H1 (cell line): ENCODE measurements around the gene PCDHGB3. TPM values are rescaled to one million over a fixed set of nuclear protein-coding genes. Genes with fewer than 3 reads are reported as not detected.
"Not testable (repeated sequence)": the region's sequence is repeated elsewhere in the genome, so short reads cannot be mapped to it uniquely, and the experiment has no call there.

Source experiments
- CTCF ChIA-PET: fragments of 300-600 bp; sonication (Branson Sonifier 250); formaldehyde crosslinking; loops from one replicate; lab custom pipeline; 2021; ENCODE audit not compliant: partially characterized antibody; lab: Charles Lee
- POLR2A ChIA-PET: fragments of 300-600 bp; sonication (Branson Sonifier 250); formaldehyde crosslinking; loops from one replicate; lab custom pipeline; 2021; ENCODE audit warnings: inconsistent platforms; ENCODE audit not compliant: partially characterized antibody; lab: Charles Lee
- DNase-seq, 2 experiments: peaks; one replicate each; pipeline versions ENCODE4 v3.0.0 to v3.0.0-alpha.2; 2010 to 2022; ENCODE audit warnings: low spot score in 2 of 2, low read depth in 1 of 2, mixed read lengths in 1 of 2
- FAIRE-seq: peaks from 2 replicates; lab custom pipeline; 2011; peaks lifted over from hg19 to GRCh38; lab: Jason Lieb, UNC
- H2AFZ ChIP-seq: 2 replicates; pipeline ENCODE4 v1.8.1; 2012; ENCODE audit warnings: low read length, inconsistent platforms
- H2AK5ac ChIP-seq: 2 replicates; pipeline ENCODE4 v1.6.1; 2013; ENCODE audit warnings: low read depth, low read length
- H2BK120ac ChIP-seq: replicated peaks from 2 replicates; pipeline ENCODE3; 2013; ENCODE audit warnings: low read depth, low read length, inconsistent platforms
- H2BK12ac ChIP-seq: 2 replicates; pipeline ENCODE4 v1.6.1; 2013; ENCODE audit warnings: low read depth, low read length
- H2BK15ac ChIP-seq: 2 replicates; pipeline ENCODE4 v1.6.1; 2013; ENCODE audit warnings: low read length
- H2BK20ac ChIP-seq: 2 replicates; pipeline ENCODE4 v1.6.1; 2013; ENCODE audit warnings: low read length
- H2BK5ac ChIP-seq: 2 replicates; pipeline ENCODE4 v1.6.1; 2013; ENCODE audit warnings: low read depth, low read length
- H3K14ac ChIP-seq: 2 replicates; pipeline ENCODE4 v1.6.1; 2013; ENCODE audit warnings: inconsistent platforms; ENCODE audit not compliant: insufficient read length
- H3K18ac ChIP-seq: 2 replicates; pipeline ENCODE4 v1.6.1; 2013; ENCODE audit warnings: low read length; ENCODE audit errors: extremely low read depth
- H3K23ac ChIP-seq: 2 replicates; pipeline ENCODE4 v1.6.1; 2013; ENCODE audit warnings: inconsistent platforms; ENCODE audit not compliant: insufficient read length
- H3K23me2 ChIP-seq: 2 replicates; pipeline ENCODE4 v1.6.1; 2013; ENCODE audit warnings: low read depth, low read length
- H3K27ac ChIP-seq: 2 replicates; pipeline ENCODE4 v1.6.1; 2011; ENCODE audit warnings: low read depth, low read length, inconsistent platforms
- H3K27me3 ChIP-seq, 4 experiments: replicated peaks in 1 of 4; 1 replicate in 1 of 4; 2 replicates in 3 of 4; pipeline versions ENCODE4 v1.6.1 to v1.8.1; 2011 to 2013; ENCODE audit warnings: low read length in 3 of 4, mild to moderate bottlenecking in 3 of 4, inconsistent platforms in 2 of 4, mixed read lengths in 2 of 4, moderate library complexity in 1 of 4; ENCODE audit not compliant: control insufficient read depth in 3 of 4, insufficient read depth in 3 of 4; ENCODE audit errors: extremely low read depth in 1 of 4
- H3K36me3 ChIP-seq, 4 experiments: 2 replicates each; pipeline versions ENCODE4 v1.6.1 to v1.8.1; 2011 to 2013; ENCODE audit warnings: mild to moderate bottlenecking in 4 of 4, low read length in 3 of 4, moderate library complexity in 2 of 4, control low read depth in 1 of 4, inconsistent platforms in 1 of 4; ENCODE audit not compliant: insufficient read depth in 4 of 4, control insufficient read depth in 2 of 4
- H3K4ac ChIP-seq: replicated peaks from 2 replicates; pipeline ENCODE3; 2013; ENCODE audit warnings: low read length, low read depth, mixed read lengths, inconsistent platforms; ENCODE audit not compliant: insufficient read length
- H3K4me1 ChIP-seq, 4 experiments: replicated peaks in 1 of 4; 1 replicate in 1 of 4; 2 replicates in 3 of 4; pipeline versions ENCODE4 v1.6.1 to v1.8.1; 2011 to 2013; ENCODE audit warnings: low read length in 3 of 4, inconsistent platforms in 2 of 4, mixed read lengths in 1 of 4; ENCODE audit not compliant: insufficient read depth in 4 of 4, control insufficient read depth in 3 of 4
- H3K4me2 ChIP-seq, 2 experiments: 2 replicates each; pipeline versions ENCODE4 v1.6.1 to v1.8.1; 2011 to 2013; ENCODE audit warnings: low read depth in 2 of 2, low read length in 2 of 2, control low read depth in 1 of 2, inconsistent platforms in 1 of 2, mild to moderate bottlenecking in 1 of 2; ENCODE audit not compliant: insufficient read depth in 1 of 2
- H3K4me3 ChIP-seq, 4 experiments: fragments of 200-600, 300-600 bp in 1 of 4; sonication (generic), shearing (Covaris generic), sonication (Bioruptor Twin) in 1 of 4; 2 replicates each; pipeline versions ENCODE4 v1.5.1 to v1.8.1; 2011 to 2016; ENCODE audit warnings: low read length in 4 of 4, low read depth in 3 of 4, control low read depth in 2 of 4, inconsistent platforms in 2 of 4, mild to moderate bottlenecking in 2 of 4, mixed read lengths in 1 of 4, moderate library complexity in 1 of 4; ENCODE audit not compliant: insufficient read depth in 2 of 4; ENCODE audit errors: extremely low read depth in 1 of 4
- H3K56ac ChIP-seq: replicated peaks from 2 replicates; pipeline ENCODE3; 2013; ENCODE audit warnings: low read depth, mild to moderate bottlenecking, mixed read lengths, low read length, inconsistent platforms; ENCODE audit not compliant: insufficient read length
- H3K79me1 ChIP-seq: 2 replicates; pipeline ENCODE4 v1.6.1; 2013; ENCODE audit warnings: low read depth, low read length, control low read depth
- H3K79me2 ChIP-seq, 2 experiments: 2 replicates each; pipeline versions ENCODE4 v1.6.1 to v1.8.1; 2012 to 2013; ENCODE audit warnings: low read length in 2 of 2, mild to moderate bottlenecking in 2 of 2, inconsistent platforms in 1 of 2; ENCODE audit not compliant: insufficient read depth in 2 of 2, control insufficient read depth in 1 of 2
- H3K9ac ChIP-seq, 4 experiments: replicated peaks in 1 of 4; 1 replicate in 1 of 4; 2 replicates in 3 of 4; pipeline versions ENCODE4 v1.6.1 to v1.8.1; 2011 to 2013; ENCODE audit warnings: low read depth in 3 of 4, low read length in 3 of 4, control low read depth in 2 of 4, mild to moderate bottlenecking in 2 of 4, moderate library complexity in 2 of 4, inconsistent platforms in 1 of 4; ENCODE audit errors: extremely low read depth in 1 of 4
- H3K9me3 ChIP-seq, 2 experiments: 2 replicates each; pipeline versions ENCODE4 v1.6.1 to v1.8.1; 2012 to 2013; ENCODE audit warnings: mild to moderate bottlenecking in 2 of 2, moderate library complexity in 2 of 2, control low read depth in 1 of 2, inconsistent platforms in 1 of 2, low read depth in 1 of 2, low read length in 1 of 2, mixed read lengths in 1 of 2; ENCODE audit not compliant: insufficient read depth in 2 of 2
- H4K20me1 ChIP-seq, 2 experiments: replicated peaks in 1 of 2; 2 replicates each; pipeline versions ENCODE3 to v1.8.1; 2011 to 2013; ENCODE audit warnings: inconsistent platforms in 2 of 2, low read length in 2 of 2, mild to moderate bottlenecking in 1 of 2; ENCODE audit not compliant: insufficient read depth in 2 of 2, control insufficient read depth in 1 of 2
- H4K5ac ChIP-seq: 2 replicates; pipeline ENCODE4 v1.6.1; 2013; ENCODE audit warnings: low read length, low read depth, mixed read lengths, inconsistent platforms; ENCODE audit not compliant: insufficient read length
- H4K8ac ChIP-seq: 2 replicates; pipeline ENCODE4 v1.8.0; 2013; ENCODE audit warnings: mild to moderate bottlenecking, moderate library complexity, low read length, inconsistent platforms; ENCODE audit not compliant: insufficient read depth; ENCODE audit errors: extremely low read depth
- H4K91ac ChIP-seq: replicated peaks from 2 replicates; pipeline ENCODE3; 2013; ENCODE audit warnings: low read length, mixed read lengths, inconsistent platforms; ENCODE audit not compliant: insufficient read length
- WGBS, 2 experiments: shearing (Covaris generic) in 1 of 2; methylation state at CpG; one replicate each; pipeline versions ENCODE4 v1.1.6 to v1.1.7; 2013 to 2015; ENCODE audit warnings: low lambda C conversion rate in 2 of 2, mixed read lengths in 2 of 2, inconsistent platforms in 1 of 2, low coverage in 1 of 2, missing lambda C conversion rate in 1 of 2; ENCODE audit not compliant: insufficient replicate concordance in 2 of 2, insufficient coverage in 1 of 2, insufficient read length in 1 of 2; ENCODE audit errors: extremely low coverage in 1 of 2, missing lambda C conversion rate in 1 of 2; 5-methylcytosine and 5-hydroxymethylcytosine counted together
- polyA plus RNA-seq, 7 experiments: library from polyadenylated mRNA; depleted of rRNA in 3 of 7; stranded (reverse) in 5 of 7; unstranded in 2 of 7; fragments of >200 nt in 5 of 7; fragments of 200-250 nt in 2 of 7; gene quantifications; 1 replicate in 5 of 7; 2 replicates in 1 of 7; 4 replicates in 1 of 7; pipeline versions ENCODE4 v1.2.1 to v1.2.3, GENCODE V29; 2011 to 2013; ENCODE audit warnings: missing spikeins in 2 of 7, mixed read lengths in 2 of 7
- total RNA-seq: library from RNA; stranded (reverse); fragmentation: NEBNext Ultra II Directional; extraction: Animal tissue kit (Norgen Biotek cat#: 25700); gene quantifications from 2 replicates; pipeline ENCODE4 v1.2.1, GENCODE V29; 2021

The PCDHGB3 gene
- total and polyA plus RNA-seq, 2 of the 8 experiments (the other 6 are each of a cell fraction or from before 2014, with no cell fraction given), result 1.6 to 1.9 TPM

GRCh38 chr5:141340781-141341354 is 29.2 kb upstream of the PCDHGB3 start:
- H3K36me3 ChIP-seq, H3K23ac ChIP-seq, H4K91ac ChIP-seq, H2AFZ ChIP-seq, H2BK120ac ChIP-seq, H2BK20ac ChIP-seq, H3K4ac ChIP-seq, H3K4me1 ChIP-seq, H3K4me3 ChIP-seq, H3K79me1 ChIP-seq, H3K18ac ChIP-seq, H3K79me2 ChIP-seq, H3K56ac ChIP-seq, H2BK12ac ChIP-seq, H3K27me3 ChIP-seq, H4K8ac ChIP-seq, H4K20me1 ChIP-seq, H3K14ac ChIP-seq, H3K9ac ChIP-seq, FAIRE-seq, H2BK5ac ChIP-seq, H4K5ac ChIP-seq, DNase-seq, H2BK15ac ChIP-seq, H3K4me2 ChIP-seq, POLR2A ChIA-PET, H3K27ac ChIP-seq, H3K23me2 ChIP-seq, H2AK5ac ChIP-seq: not testable (repeated sequence)
- CTCF ChIA-PET, result interaction anchor here (0.6 to 4.8 kb wide), 3 partner anchors 21 to 117 kb away, joined by 3 to 22 read pairs (median 21); partner anchors contain the start of genes PCDHB15 and TAF7
- 95% methylated on average over 32 of the region's 45 CpGs; no CpG with 5 or more reads in 1 of the 2 experiments for WGBS, 2 experiments
- peaks cover 33 to 43% of the 10 kb centered on the region in 2 experiments; a peak in 3 of 4 replicates for H3K9me3 ChIP-seq
